ENCODE measurements around the gene TACR1. TPM values are rescaled to one million over a fixed set of nuclear protein-coding genes. Genes with fewer than 3 reads are reported as not detected.

The TACR1 gene
- total RNA-seq, 4 donors from 2014 or later, result 0.37 to 6.7 (median 5.2) TPM

DNA sequence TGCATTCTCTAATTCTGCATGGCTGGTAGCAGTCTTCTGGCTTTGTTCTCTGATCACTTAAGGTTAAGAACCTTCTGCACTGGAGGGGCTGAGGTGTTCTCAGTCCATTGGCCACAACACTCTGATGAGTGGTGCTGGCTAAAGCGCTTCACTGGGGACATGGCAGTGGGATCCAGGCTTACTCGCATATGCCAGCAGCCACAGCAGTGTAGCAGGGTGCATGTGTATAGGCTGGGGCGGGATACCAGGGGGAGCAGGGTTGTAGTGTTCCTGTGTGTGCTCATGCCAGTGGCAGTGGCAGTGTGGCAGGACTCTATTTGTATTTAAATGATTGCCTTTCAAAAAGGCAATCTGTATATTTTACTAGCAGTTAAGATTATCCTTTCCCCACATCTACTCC, 11.1 kb upstream of the TACR1 start:
- ATAC-seq (ENCODE audit: low FRiP score), result no peak

DNA sequence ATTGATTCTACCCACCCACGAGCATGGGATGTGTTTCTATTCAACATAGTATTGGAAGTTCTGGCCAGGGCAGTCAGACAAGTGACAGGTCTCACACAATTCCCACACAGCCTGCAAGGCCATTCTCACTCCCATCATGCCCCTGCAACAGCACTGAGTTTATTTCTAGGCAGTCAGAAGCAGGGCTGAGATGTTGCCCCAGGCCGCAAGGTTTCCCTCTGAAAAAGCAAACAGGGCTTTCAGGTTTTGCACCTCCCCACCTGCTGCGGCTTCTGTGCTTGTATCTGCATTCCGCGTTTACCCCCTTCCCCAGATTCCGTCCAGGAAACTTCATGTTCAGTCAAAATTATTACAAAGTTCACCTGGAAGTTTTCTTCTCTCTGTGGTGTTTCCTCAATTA, 9.4 kb upstream of the TACR1 start:
- ATAC-seq (ENCODE audit: low FRiP score), result no peak
- TF ChIP-seq CTCF (IDR thresholded peaks at IDR 0.05), result no peak
- no peak for DNase-seq (ENCODE audit: low spot score)

More for the DNA sequence above, 11.1 kb upstream of the TACR1 start:
- no peak for DNase-seq (ENCODE audit: low spot score)
- TF ChIP-seq CTCF (IDR thresholded peaks at IDR 0.05), result no peak

GRCh38 chr2:75204833-75205232, 5.5 kb upstream of the TACR1 start:
- no peak for ATAC-seq (ENCODE audit: low FRiP score)
- no peak for TF ChIP-seq CTCF (IDR thresholded peaks at IDR 0.05)
- no peak for DNase-seq (ENCODE audit: low spot score)

- DNase-seq (ENCODE audit: low spot score), result no peak
- TF ChIP-seq CTCF (IDR thresholded peaks at IDR 0.05), result no peak
- no peak for ATAC-seq (ENCODE audit: low FRiP score)
These were observed 3.0 kb upstream of the TACR1 start for GRCh38 chr2:75202359-75202758.

DNA sequence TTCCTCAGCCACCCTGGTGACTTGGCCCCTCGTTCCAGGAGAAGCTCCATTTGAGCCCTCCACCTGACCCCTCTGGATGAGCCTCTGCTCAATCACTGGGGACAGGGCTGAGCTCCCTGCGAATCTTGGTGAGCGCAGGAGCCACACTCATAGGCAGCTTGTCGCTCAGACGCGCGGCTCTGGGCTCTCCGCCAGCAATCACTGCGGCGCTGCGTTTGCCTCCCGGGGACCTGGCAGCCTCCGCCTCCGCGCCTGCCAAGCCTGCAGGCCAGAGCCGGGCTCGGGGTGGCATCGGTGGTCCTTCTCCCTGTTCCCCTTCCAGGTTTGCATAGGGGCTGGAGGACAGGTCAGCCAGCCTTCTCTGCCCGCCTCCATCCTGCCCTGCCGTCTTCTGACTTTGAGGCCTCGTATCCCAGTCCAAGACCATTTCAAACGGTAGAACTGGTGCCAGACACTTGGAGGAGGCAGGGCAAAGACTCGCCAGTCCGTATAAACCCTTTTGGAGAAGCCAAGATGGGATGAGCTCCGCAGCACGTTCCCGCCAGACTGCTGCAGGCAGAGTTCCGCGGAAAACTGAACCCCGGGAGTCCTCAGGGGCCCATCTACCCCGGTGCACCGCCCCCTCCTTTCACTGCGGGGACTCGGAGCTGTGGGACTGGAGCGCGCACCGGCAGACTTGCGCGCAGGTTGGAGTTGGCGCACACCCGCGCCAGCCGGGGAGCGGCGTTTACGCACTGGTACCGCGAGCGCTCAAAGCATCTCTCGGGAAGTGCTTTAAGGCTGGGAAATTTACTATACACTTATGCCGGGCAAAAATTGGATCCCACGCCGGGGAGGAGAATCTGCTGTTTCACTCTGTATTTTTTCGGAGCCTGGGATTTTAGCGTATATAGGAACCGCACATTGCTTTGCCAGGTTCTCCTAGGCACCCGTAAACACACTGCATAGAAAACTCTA, 1.1 kb upstream of the TACR1 start:
- no peak for TF ChIP-seq CTCF (IDR thresholded peaks at IDR 0.05)
- no peak for DNase-seq (ENCODE audit: low spot score)
- no peak for ATAC-seq (ENCODE audit: low FRiP score)

DNA sequence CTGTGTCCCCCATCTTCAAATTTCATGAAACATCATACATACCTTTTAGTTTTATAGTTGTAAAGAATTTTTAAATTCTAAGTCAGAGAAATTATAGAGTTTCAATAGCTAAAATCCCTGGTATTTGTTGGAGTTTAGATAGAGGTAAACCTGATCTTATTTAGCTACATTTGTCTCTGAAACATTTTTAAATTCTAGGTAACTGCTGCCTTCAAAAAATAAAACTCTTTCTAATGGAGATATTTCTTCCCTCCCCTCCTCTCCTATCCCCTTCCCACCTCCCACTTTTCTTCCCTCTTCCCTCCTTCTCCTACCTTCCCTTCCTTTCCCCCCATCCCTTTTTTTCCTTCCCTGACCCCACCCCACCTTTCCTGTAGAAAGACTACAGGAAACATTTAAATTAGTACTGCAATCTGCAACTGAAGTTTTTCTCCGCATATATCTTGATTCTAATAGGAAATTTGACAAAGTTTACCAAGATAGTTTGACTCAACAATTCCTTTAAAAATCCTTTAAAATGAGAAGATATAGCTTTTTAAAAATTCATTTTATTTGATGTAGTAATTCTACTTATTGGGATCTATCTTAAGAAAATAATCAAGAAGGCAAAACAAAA, 4.1 kb downstream of the TACR1 start:
- no peak for TF ChIP-seq CTCF (IDR thresholded peaks at IDR 0.05)
- DNase-seq (ENCODE audit: low spot score) (no peak), ATAC-seq (ENCODE audit: low FRiP score) (no peak)

Data from omental fat pad (tissue), 4 donors.